BE2C (cell line): ENCODE measurements around the gene MKKS.

Source experiments
- DNase-seq: peaks from one replicate; pipeline ENCODE4 v3.0.0-alpha.2; 2020
- H3K27me3 ChIP-seq: fragments of 250-450 bp; sonication (Bioruptor Pico); 2 replicates; pipeline ENCODE4 v1.5.1; 2020; ENCODE audit warnings: mild to moderate bottlenecking
- H3K36me3 ChIP-seq: fragments of 250-450 bp; sonication (Bioruptor Pico); 2 replicates; pipeline ENCODE4 v1.5.1; 2020; ENCODE audit warnings: mild to moderate bottlenecking
- H3K4me1 ChIP-seq: fragments of 250-450 bp; sonication (Bioruptor Pico); 2 replicates; pipeline ENCODE4 v1.5.1; 2020
- H3K4me3 ChIP-seq: 2 replicates; pipeline ENCODE4 v1.5.1; 2011; ENCODE audit warnings: low read depth, low read length
- H3K9me3 ChIP-seq: fragments of 250-450 bp; sonication (Bioruptor Pico); 2 replicates; pipeline ENCODE4 v1.5.1; 2020
- TF ChIP-seq, protein P1 (sequence below): IDR thresholded peaks from 2 replicates; pipeline ENCODE4 v1.5.1; 2012; ENCODE audit warnings: mild to moderate bottlenecking, low read depth, low read length

Gene MKKS

DNA sequence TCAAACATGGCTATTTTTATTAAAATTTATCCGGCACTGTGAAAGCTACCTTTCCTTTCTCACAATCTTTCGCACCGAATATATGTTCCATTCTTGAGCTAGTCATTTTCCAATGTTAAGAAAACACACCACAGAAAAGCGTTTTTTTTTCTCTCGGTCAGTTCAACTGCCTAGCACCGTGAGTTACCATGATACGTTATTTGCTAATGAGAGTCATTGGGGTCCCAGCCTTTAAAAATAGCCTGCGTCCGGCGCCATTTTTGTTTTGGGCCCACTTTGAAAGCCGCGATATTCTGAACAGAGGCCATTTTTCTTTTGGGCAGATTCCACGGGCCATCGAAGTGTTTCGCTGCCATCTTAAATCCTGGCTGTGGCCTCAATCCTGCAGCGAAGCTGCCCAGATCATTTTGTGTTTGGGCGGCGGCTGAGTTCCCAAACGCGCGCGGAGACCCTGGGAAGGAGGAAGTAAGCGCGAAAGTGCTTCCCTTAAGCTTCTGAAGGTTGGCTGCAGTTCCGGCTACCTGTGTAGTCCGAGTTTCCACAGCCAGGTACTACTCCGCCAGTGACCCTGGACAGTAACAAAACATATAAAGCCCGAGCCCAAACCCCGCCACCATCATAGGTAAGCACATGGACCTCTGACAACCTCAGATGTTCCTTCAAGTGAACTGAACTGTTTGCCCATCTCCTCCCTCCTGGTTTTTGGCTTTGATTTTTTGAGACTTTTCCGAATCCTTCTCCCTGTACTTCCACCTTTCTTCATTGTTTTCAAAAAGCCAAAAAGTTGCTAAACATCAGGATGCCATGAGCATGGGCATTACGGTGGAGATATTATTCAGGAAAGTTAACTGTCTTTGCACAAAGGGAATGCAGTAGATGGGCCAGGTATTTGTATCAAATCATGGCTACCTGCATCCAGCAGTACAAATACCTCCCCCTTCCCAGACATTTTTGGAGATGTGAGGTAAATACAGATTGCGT, 1.1 kb upstream of the MKKS start, which contains the start of gene SLX4IP:
Gene SLX4IP, plus strand, starts transcription at position 474 of the 981 bp plus-strand sequence. CDS start 22,900 bp downstream, outside the sequence.
- Histone ChIP-seq H3K4me3 (peak within 1 kb of the TSS; percentile 84), H3K4me1 (no peaks in the 10 kb centered on the region), H3K27me3 (no peaks in the 10 kb centered on the region), H3K36me3 (no peaks in the 10 kb centered on the region; the same call in 1 of the 2 replicates), H3K9me3 (no peaks in the 10 kb centered on the region)
- TF ChIP-seq, protein P1, sequence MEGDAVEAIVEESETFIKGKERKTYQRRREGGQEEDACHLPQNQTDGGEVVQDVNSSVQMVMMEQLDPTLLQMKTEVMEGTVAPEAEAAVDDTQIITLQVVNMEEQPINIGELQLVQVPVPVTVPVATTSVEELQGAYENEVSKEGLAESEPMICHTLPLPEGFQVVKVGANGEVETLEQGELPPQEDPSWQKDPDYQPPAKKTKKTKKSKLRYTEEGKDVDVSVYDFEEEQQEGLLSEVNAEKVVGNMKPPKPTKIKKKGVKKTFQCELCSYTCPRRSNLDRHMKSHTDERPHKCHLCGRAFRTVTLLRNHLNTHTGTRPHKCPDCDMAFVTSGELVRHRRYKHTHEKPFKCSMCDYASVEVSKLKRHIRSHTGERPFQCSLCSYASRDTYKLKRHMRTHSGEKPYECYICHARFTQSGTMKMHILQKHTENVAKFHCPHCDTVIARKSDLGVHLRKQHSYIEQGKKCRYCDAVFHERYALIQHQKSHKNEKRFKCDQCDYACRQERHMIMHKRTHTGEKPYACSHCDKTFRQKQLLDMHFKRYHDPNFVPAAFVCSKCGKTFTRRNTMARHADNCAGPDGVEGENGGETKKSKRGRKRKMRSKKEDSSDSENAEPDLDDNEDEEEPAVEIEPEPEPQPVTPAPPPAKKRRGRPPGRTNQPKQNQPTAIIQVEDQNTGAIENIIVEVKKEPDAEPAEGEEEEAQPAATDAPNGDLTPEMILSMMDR, result no peak
- peak; percentile 88 for DNase-seq

DNA sequence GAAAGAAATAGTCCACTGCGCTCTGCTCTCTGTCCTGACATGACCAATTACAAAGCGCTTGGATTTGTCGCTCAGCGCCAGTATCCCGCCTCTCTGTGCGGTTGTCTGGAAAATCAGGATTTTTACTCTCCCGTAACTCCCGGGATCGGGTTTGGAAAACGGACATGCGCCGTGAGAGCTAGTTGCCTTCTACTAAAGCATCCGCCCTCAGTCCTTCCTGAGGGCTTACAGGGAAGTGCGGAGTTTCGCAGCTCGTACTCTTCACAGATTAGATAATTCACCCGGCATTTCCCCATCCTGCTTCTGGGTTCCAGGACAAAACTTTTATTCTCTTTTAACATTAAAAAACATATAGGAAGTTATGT, 427 bp upstream of the MKKS start:
- DNase-seq, result peak; percentile 91
- TF ChIP-seq, protein P1, result no peak
- H3K27me3 ChIP-seq, result no peaks in the 10 kb centered on the region
- peak overlapping the region; percentile 84 for H3K4me3 ChIP-seq
- no peaks in the 10 kb centered on the region; the same call in 1 of the 2 replicates for H3K36me3 ChIP-seq
- H3K4me1 ChIP-seq, result no peaks in the 10 kb centered on the region
- H3K9me3 ChIP-seq, result no peaks in the 10 kb centered on the region

DNA sequence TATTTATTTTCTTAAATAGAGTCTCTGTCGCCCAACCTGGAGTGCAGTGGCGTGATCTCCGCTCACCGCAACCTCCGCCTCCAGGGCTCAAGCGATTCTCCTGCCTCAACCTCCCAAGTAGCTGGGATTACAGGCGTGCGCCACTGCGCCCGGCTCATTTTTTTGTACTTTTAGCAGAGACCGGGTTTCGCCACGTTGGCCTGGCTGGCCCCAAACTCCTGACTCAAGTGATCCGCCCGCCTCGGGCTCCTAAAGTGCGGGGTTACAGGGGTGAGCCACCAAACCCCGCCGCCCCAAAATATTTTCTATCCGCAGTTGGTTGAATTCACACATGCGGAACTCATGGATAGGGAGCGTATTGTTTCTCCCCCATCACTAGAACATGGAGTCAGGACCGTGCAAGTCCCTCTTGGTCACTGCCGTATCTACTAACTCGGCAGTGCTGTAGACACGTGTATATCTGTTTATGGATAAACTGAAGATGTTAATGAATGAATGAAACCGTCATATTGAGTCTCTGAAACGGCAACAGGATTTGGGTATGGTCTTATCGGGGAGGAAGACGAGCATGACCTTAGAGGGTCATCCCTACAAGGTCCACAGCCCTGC, 904 bp downstream of the MKKS start:
- Histone ChIP-seq H3K27me3 (no peaks in the 10 kb centered on the region), H3K9me3 (no peaks in the 10 kb centered on the region), H3K4me1 (no peaks in the 10 kb centered on the region), H3K4me3 (peak overlapping the region; percentile 84), H3K36me3 (no peaks in the 10 kb centered on the region; the same call in 1 of the 2 replicates)
- DNase-seq, result no peak
- TF ChIP-seq, protein P1, result no peak

DNA sequence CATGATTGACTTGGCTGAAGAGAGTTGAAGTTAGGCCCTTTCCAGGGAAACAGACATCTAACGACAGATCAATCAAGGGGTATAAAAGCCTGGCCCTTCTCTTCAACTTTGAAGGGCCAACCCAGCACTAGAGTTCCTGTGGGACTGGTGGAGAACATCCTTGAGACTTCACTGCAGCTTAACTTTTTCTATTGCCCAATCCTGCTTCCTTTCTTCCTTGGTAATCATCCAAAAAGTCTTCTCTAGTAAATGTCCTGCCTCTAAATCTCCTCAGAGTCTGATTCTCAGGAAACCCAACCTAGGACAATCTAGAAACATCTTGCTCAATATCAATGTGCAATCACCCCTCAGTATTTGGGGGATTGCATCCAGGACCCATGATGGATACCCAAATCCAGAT, 1.9 kb downstream of the MKKS start:
- Histone ChIP-seq H3K4me1 (no peaks in the 10 kb centered on the region), H3K4me3 (no peak overlapping the region), H3K27me3 (no peaks in the 10 kb centered on the region), H3K36me3 (no peaks in the 10 kb centered on the region; the same call in none of the 2 replicates), H3K9me3 (no peaks in the 10 kb centered on the region)
- DNase-seq, result no peak
- TF ChIP-seq, protein P1, result no peak

DNA sequence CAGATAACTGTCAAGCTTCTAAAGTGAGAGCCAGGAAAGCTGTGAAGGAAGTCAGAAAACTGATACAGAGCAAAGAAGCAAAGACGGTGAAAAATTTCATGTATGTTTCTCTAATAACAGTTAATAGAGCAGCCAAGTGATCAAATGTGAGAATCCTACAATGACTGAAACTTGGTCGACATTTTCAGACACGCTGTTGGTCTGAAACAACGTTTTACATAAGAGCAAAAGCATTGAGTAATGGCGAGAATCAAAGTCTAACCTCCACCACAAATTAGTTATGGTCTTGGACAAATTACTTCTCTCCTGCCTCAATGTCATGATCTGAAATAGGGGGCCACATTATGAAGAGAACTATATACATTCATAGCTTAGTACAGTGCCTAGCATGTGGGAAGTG, 3.3 kb downstream of the MKKS start:
- H3K27me3 ChIP-seq, result no peaks in the 10 kb centered on the region
- no peak overlapping the region for H3K4me3 ChIP-seq
- H3K36me3 ChIP-seq, result peaks cover 5% of the 10 kb centered on the region
- DNase-seq, result no peak
- H3K9me3 ChIP-seq, result no peaks in the 10 kb centered on the region
- H3K4me1 ChIP-seq, result no peaks in the 10 kb centered on the region
- TF ChIP-seq, protein P1, result no peak

DNA sequence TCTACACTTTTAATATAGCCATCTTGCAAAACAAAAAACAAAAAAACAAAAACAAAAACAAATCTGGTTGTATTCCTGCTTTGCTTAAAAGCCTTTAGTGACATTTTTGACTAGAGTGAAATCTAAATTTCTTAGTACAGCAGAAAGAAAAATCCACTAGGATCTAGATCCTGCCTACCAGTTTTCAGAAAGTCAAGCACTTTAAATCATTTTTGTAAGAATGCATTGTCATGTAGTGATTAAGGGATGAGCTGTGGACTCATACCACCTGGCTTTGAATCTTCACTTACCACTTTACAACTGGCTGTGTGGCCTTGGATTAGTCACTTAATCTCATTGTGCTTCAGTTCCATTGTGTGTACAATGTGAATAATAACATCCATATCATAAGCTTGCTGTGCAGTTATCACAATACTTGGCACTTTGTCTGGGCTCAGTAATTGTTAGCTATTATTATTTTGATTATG, 4.0 kb downstream of the MKKS start:
- DNase-seq, result no peak
- H3K4me1 ChIP-seq, result no peaks in the 10 kb centered on the region
- peaks cover 10% of the 10 kb centered on the region for H3K36me3 ChIP-seq
- no peaks in the 10 kb centered on the region for H3K9me3 ChIP-seq
- no peak overlapping the region for H3K4me3 ChIP-seq
- TF ChIP-seq, protein P1, result no peak
- no peaks in the 10 kb centered on the region for H3K27me3 ChIP-seq
